WTC11 (cell line): Measurements from ENCODE around the gene ABCC4. TPM values are rescaled to one million over a fixed set of nuclear protein-coding genes. Genes with fewer than 3 reads are reported as not detected.

ENCODE experiments used
- ATAC-seq: fragments of 200-7000 bp; cut with Tn5 transposase; 2 replicates; pipeline ENCODE4 v1.10.0; 2021; ENCODE audit warnings: mild to moderate bottlenecking, moderate library complexity
- CTCF ChIA-PET: fragments of 300-600 bp; sonication (Branson Sonifier 250); formaldehyde crosslinking; loops from one replicate; lab custom pipeline; 2021; ENCODE audit warnings: antibody characterized with exemption; lab: Charles Lee
- POLR2A ChIA-PET: fragments of 350-600 bp; sonication (Branson Sonifier 250); formaldehyde crosslinking; loops from one replicate; lab custom pipeline; 2021; ENCODE audit warnings: antibody characterized with exemption; lab: Charles Lee
- DNase-seq: peaks from one replicate; pipeline ENCODE4 v3.0.0; 2021; ENCODE audit warnings: low spot score
- H3K27ac Mint-ChIP-seq: 2 replicates; pipeline ENCODE4 v1.8.0; 2021; ENCODE audit warnings: mixed read lengths
- H3K27me3 Mint-ChIP-seq: 2 replicates; pipeline ENCODE4 v1.8.0; 2021; ENCODE audit warnings: low read depth, mild to moderate bottlenecking, moderate library complexity, mixed read lengths
- H3K36me3 Mint-ChIP-seq: 2 replicates; pipeline ENCODE4 v1.8.0; 2021; ENCODE audit warnings: mixed read lengths
- H3K4me1 Mint-ChIP-seq: 2 replicates; pipeline ENCODE4 v1.8.0; 2022; ENCODE audit warnings: mixed read lengths
- H3K4me3 Mint-ChIP-seq: 2 replicates; pipeline ENCODE4 v1.8.0; 2021; ENCODE audit warnings: mild to moderate bottlenecking, moderate library complexity, mixed read lengths
- H3K9me3 Mint-ChIP-seq: 2 replicates; pipeline ENCODE4 v1.8.0; 2021; ENCODE audit warnings: mixed read lengths
- AFF4 ChIP-seq: sonication (generic); formaldehyde crosslinking; IDR thresholded peaks from 2 replicates; pipeline ENCODE4 v1.8.1; 2023; ENCODE audit warnings: mild to moderate bottlenecking, missing genetic modification reagents, borderline replicate concordance
- AR ChIP-seq: fragments of 250-450 bp; sonication (Bioruptor Pico); IDR thresholded peaks from 2 replicates; pipeline ENCODE4 v1.9.0; 2021; ENCODE audit warnings: mild to moderate bottlenecking
- E2F4 ChIP-seq: sonication (generic); formaldehyde crosslinking; IDR thresholded peaks from 2 replicates; pipeline ENCODE4 v1.8.1; 2022; ENCODE audit warnings: low read depth, mild to moderate bottlenecking, moderate library complexity, missing genetic modification reagents, borderline replicate concordance
- E2F5 ChIP-seq: sonication (generic); formaldehyde crosslinking; IDR thresholded peaks from 2 replicates; pipeline ENCODE4 v1.8.1; 2022; ENCODE audit warnings: mild to moderate bottlenecking, moderate library complexity, missing genetic modification reagents
- FOXK1 ChIP-seq: sonication (generic); formaldehyde crosslinking; IDR thresholded peaks from 2 replicates; pipeline ENCODE4 v1.8.0; 2022; ENCODE audit warnings: mild to moderate bottlenecking, moderate library complexity, missing genetic modification reagents
- MXD4 ChIP-seq: fragments of 250-450 bp; sonication (Bioruptor Pico); IDR thresholded peaks from 2 replicates; pipeline ENCODE4 v1.8.0; 2021; ENCODE audit warnings: mild to moderate bottlenecking, moderate library complexity, borderline replicate concordance
- NFE2L1 ChIP-seq: sonication (generic); formaldehyde crosslinking; IDR thresholded peaks from 2 replicates; pipeline ENCODE4 v1.8.1; 2023; ENCODE audit warnings: missing genetic modification reagents
- TEAD4 ChIP-seq: sonication (generic); formaldehyde crosslinking; IDR thresholded peaks from 2 replicates; pipeline ENCODE4 v1.8.0; 2022; ENCODE audit warnings: mild to moderate bottlenecking, missing genetic modification reagents
- TP53 ChIP-seq: sonication (generic); formaldehyde crosslinking; IDR thresholded peaks from 2 replicates; pipeline ENCODE4 v1.8.1; 2023; ENCODE audit warnings: mild to moderate bottlenecking, missing genetic modification reagents
- ZNF219 ChIP-seq: sonication (generic); formaldehyde crosslinking; IDR thresholded peaks from 2 replicates; pipeline ENCODE4 v1.8.0; 2023; ENCODE audit warnings: missing genetic modification reagents, mild to moderate bottlenecking, borderline replicate concordance
- ZNF425 ChIP-seq: fragments of 250-450 bp; sonication (Bioruptor Pico); conservative IDR thresholded peaks from 2 replicates; pipeline ENCODE4 v1.9.0; 2021; ENCODE audit warnings: mild to moderate bottlenecking
- ZNF671 ChIP-seq: fragments of 250-450 bp; sonication (Bioruptor Pico); IDR thresholded peaks from 2 replicates; pipeline ENCODE4 v1.8.0; 2021; ENCODE audit warnings: mild to moderate bottlenecking
- total RNA-seq: library from RNA; stranded (reverse); gene quantifications from 3 replicates; pipeline ENCODE4 v1.2.3, GENCODE V29; 2021

ABCC4 gene
- total RNA-seq, 1 experiment from 2014 or later: 7.2 TPM

- Mint-ChIP-seq H3K27me3 (no peaks in the 10 kb centered on the region), H3K9me3 (no peaks in the 10 kb centered on the region), H3K4me1 (no peaks in the 10 kb centered on the region), H3K27ac (no peak overlapping the region), H3K36me3 (no peaks in the 10 kb centered on the region), H3K4me3 (no peak overlapping the region)
- ChIA-PET POLR2A (no interaction called here), CTCF (interaction anchor here (1.0 kb wide), 1 partner anchor 38 kb away, joined by 3 read pairs; no protein-coding TSS in a partner anchor)
- ATAC-seq (no peak), DNase-seq (no peak)
- no peak for TF ChIP-seq E2F4 (CRISPR knock-in tag)
Observed at GRCh38 chr13:95258619-95259194, 42.5 kb downstream of the ABCC4 start.

- no peak for TF ChIP-seq TP53 (CRISPR knock-in tag)
- TF ChIP-seq ZNF425 (CRISPR knock-in tag): no peak
- ChIA-PET CTCF (no interaction called here), POLR2A (no interaction called here)
- no peak overlapping the region for H3K27ac Mint-ChIP-seq
- no peaks in the 10 kb centered on the region for H3K36me3 Mint-ChIP-seq
- ATAC-seq: no peak
- H3K27me3 Mint-ChIP-seq: no peaks in the 10 kb centered on the region
- H3K4me1 Mint-ChIP-seq: no peaks in the 10 kb centered on the region
- DNase-seq: no peak
- H3K9me3 Mint-ChIP-seq: no peaks in the 10 kb centered on the region
- no peak overlapping the region for H3K4me3 Mint-ChIP-seq
Observed at GRCh38 chr13:95258098-95258497, 43.2 kb downstream of the ABCC4 start.

GRCh38 chr13:95256091-95256490, 45.2 kb downstream of the ABCC4 start:
- ATAC-seq (no peak), DNase-seq (no peak)
- H3K27ac Mint-ChIP-seq: no peak overlapping the region
- POLR2A ChIA-PET: no interaction called here
- no peaks in the 10 kb centered on the region for H3K9me3 Mint-ChIP-seq
- H3K36me3 Mint-ChIP-seq: no peaks in the 10 kb centered on the region
- H3K27me3 Mint-ChIP-seq: no peaks in the 10 kb centered on the region
- CTCF ChIA-PET: interaction anchor here (1.0 kb wide), 1 partner anchor 148 kb away, joined by 3 read pairs; no protein-coding TSS in a partner anchor
- no peak overlapping the region for H3K4me3 Mint-ChIP-seq
- no peak for TF ChIP-seq AFF4
- TF ChIP-seq AR (CRISPR knock-in tag): no peak
- TF ChIP-seq NFE2L1 (CRISPR knock-in tag): no peak
- no peak for TF ChIP-seq E2F5
- no peak for TF ChIP-seq ZNF671 (CRISPR knock-in tag)
- TF ChIP-seq TEAD4 (CRISPR knock-in tag): no peak
- TF ChIP-seq MXD4 (CRISPR knock-in tag): no peak
- TF ChIP-seq FOXK1 (CRISPR knock-in tag): no peak
- TF ChIP-seq ZNF219 (CRISPR knock-in tag): no peak
- TF ChIP-seq, all 79 proteins: peak for 0
- H3K4me1 Mint-ChIP-seq: no peaks in the 10 kb centered on the region
